HG03280 (cell line): Measurements from ENCODE around the gene POC1B.
"Not testable (repeated sequence)": the region's sequence is repeated elsewhere in the genome, so short reads cannot be mapped to it uniquely, and the experiment has no call there.

Source experiments
- ATAC-seq: cut with Tn5 transposase; IDR thresholded peaks from one replicate; pipeline ENCODE4 v1.9.1; 2021; ENCODE audit warnings: mild to moderate bottlenecking, moderate library complexity; ENCODE audit not compliant: unreplicated experiment

Gene POC1B

DNA sequence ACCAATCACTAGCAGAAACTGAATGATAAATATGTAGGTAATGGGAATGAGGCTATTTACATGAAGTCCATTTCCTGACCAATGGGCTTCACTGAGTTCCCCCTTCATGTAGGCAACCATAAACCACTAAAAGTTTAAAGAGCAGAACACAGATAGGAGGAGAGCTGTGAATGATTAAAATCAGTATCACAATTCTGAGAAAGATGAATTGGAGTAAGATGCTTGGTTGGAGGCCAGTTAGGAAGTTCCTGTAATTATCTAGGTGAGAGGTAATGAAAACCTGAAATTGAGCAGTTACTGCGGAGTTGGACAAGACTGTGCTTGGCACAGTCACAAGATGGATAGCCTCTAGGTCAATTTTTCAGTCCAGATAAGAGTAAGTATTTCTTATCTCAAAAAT is 57.8 kb downstream of the POC1B start:
- ATAC-seq, result no peak

DNA sequence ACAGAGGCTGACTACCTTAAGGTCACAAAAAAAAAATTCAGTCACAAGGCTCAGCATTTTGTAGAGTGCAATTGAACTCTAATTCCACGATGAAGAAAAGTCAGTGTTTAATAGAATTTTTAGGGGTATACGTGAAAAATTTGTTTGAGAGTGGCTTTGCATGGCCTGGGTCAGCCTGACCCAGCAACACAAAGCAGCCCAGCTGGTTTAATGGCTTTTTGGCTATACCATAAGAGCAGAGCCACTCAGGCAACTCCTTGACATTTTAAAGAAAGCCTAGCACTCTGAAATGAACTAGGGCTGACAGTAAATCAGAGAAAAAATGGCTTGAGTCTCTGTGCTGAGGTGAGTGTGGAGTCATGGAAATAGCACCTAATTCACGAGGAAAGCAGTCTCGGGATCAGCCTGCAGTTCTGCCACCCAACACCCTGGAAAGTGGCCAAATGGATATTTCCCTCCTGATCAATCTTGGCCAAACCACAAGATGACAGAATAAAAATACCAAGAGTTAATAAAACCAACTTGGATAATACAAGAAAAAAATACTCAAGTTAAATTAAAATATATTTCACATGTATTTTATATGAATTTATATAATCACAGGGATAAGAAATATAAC is 60.8 kb downstream of the POC1B start:
- ATAC-seq, result no peak

- ATAC-seq, result peak; percentile 97
These were observed 63.9 kb downstream of the POC1B start for GRCh38 chr12:89461649-89462612.

GRCh38 chr12:89461190-89461589 is 64.7 kb downstream of the POC1B start:
- no peak for ATAC-seq

- not testable (repeated sequence) for ATAC-seq
These were observed 66.6 kb downstream of the POC1B start for GRCh38 chr12:89459279-89459678.

DNA sequence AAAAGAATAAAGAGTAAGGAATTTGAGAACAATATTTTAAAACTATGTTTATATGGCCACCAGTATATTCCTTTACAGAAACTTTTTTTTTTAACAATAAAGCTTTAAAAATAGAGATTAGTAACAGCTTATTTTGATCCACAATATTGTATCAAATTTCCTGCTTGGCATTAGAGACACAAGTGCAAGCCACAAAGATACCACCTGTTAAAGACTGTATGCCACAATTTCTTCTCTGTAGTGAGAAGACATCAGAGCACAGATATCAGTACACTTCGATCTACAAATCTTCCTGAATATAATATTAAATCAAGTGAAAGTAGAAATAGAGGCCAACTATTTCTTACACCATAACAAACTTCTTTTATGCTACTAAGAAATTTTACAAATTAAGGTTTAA is 69.3 kb downstream of the POC1B start:
- no peak for ATAC-seq

DNA sequence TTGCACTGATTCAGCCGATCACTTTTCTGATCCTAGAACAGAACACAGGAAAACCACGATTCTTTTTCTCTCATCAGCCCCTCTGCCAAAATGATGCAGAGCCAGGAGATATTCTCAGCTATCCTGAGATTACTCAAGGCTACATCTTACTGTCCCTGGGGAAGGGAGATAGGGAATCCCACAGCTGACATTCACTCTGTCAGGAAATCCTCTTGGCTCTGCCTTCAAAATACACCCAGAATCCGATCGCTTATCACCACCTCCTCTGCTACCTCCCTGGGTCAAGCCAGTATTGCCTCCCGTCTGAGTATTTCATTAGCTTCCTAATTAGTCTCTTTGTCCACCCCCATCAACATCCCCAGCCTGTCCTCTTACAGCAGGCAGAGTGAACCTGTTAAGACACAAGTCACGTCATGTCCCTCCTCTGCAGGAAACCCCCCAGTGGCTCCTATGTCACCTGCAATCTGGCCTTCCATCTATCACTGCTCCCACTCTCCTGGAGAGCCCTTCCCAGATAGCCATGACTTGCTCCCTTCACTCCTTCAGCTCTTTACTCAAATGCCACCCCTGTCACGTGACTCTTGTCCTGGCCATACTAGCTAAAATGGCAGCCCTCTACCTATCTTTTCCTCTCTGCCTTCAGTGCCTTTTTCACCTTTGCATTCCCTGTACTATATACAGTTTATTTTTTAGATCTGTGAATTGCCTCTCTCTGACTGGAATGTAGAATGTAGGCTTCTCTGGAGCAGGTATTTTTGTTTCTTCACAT is 71.6 kb downstream of the POC1B start:
- no peak for ATAC-seq

- ATAC-seq, result no peak
These were observed 72.5 kb downstream of the POC1B start for GRCh38 chr12:89453121-89453978.

DNA sequence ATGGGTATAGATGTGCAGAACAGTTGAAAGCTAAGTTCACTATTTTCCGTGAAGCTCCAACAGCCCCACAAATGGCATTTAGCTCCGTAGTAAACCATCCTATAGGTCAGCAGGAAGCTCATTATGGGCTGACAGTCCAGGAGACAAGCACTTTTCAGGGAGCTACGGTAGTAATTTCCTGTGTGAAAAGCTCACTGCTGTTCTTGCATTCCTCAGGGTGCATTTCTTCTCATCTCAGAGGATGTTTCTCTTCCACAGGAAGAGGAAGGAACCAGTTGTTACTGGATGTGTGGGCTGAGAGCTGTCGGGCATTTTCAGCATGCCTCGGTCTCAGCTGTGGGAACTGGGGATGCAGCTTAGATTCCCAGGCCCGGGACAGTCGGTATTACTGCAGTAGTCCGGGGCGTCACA is 74.0 kb downstream of the POC1B start:
- ATAC-seq, result no peak

GRCh38 chr12:89450907-89451306 is 74.9 kb downstream of the POC1B start:
- no peak for ATAC-seq

GRCh38 chr12:89448951-89449371 is 76.9 kb downstream of the POC1B start:
- no peak for ATAC-seq

GRCh38 chr12:89448526-89448925 is 77.3 kb downstream of the POC1B start:
- no peak for ATAC-seq

DNA sequence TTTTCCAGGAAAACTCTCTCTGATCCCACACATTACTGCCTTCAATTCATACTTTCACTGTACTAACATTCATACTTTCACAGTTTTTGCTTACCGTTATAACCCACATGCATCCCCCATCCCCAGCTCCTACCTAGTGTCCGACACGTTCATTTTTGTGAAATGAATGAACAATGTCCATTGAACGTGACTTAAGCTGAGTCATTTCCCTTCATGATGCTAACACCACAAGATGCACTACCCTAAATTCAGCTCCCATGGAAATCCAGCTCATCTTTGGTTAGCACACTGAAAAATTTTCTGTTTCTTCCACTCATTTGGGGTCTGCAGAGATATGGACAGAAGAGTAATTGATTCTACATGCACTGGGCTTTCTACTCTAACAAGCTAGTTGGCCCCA is 85.9 kb downstream of the POC1B start:
- ATAC-seq, result no peak

GRCh38 chr12:89437231-89437630 is 88.6 kb downstream of the POC1B start:
- ATAC-seq, result no peak

GRCh38 chr12:89436062-89436461 is 89.8 kb downstream of the POC1B start:
- no peak for ATAC-seq

- no peak for ATAC-seq
These were observed 92.2 kb downstream of the POC1B start for GRCh38 chr12:89433634-89434033.

DNA sequence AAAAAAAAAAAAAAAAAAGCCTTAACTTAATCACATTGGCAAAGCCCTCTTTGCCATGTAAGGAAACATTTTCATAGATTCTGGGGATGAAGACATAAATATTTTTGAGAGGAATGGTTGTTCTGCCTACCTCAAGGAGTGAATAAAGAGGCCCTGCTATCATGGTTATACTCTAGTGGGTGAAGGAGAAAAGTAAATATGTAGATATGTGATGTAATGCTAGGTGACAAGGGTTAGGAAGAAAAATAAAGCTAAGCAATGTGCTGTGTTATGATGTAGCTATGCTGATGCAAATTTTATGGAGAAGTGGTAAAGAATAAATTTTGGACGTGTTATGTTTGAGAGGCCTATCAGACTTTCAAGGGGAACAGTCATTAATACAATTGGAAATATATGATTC is 93.5 kb downstream of the POC1B start:
- no peak for ATAC-seq

GRCh38 chr12:89429528-89429927 is 96.3 kb downstream of the POC1B start:
- no peak for ATAC-seq

DNA sequence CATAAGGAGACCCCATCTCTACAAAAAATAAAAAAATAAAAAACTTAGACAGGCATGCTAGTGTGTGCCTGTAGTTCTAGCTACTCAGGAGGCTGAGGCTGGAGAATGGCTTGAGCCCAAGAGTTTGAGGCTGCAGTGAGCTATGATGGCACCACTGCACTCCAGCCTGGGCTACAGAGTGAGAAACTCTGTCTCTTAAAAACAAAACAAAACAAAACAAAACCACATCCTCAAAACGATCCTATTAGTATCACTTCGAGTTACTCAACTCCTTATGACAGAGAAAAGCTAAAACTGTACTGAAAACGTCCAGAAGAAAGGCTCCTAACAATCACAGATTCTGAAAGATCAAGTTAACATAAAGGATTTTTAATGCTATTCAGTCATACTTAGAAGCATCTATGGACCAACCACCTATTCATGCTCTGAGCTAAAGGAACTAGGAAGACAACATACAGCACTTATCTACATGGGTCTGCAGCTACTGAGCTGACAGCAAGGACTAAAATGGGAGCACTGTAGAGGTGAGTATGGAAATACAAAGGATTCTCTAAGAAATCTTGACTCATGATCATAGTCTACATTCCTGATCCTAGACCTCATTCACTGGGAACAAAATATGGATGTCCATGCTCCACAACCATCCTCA is 98.2 kb downstream of the POC1B start:
- peak; percentile 96 for ATAC-seq

DNA sequence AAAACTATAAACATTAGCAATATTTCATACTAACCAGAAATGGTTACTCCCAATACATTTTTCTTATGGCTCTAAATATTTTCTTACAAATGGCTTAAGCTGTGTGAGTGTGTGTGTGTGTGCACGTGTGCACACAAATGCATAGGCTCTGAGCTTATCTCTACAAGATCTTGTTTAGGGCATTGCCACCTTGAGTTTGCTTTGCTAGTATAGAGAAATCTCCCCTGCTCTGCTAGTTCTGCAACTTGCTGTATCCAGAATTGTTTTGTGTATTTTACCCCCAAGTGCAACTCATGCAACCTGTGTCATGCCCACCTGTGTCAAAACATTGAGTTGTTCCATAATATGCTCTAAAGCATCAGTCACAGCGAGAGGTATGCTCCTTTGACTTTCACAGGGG is 101.0 kb downstream of the POC1B start:
- ATAC-seq, result no peak
